ENCODE measurements around the gene TAS2R7.
"Not testable (repeated sequence)": the region's sequence is repeated elsewhere in the genome, so short reads cannot be mapped to it uniquely, and the experiment has no call there.

TAS2R7 gene

GRCh38 chr12:10802587-10802986 is at the start of gene TAS2R7:
TSS of gene TAS2R7 (minus strand) at chr12:10802627. CDS start at chr12:10802570, 57 bp downstream.
- DNase-seq = no peak

GRCh38 chr12:10851243-10851858 is 48.9 kb upstream of the TAS2R7 start:
- DNase-seq = no peak

- DNase-seq = no peak
Observed at GRCh38 chr12:10849425-10849878, 47.0 kb upstream of the TAS2R7 start, which contains the start of gene PRR4. TSS of gene PRR4 (minus strand) at chr12:10849475. CDS start at chr12:10849437, 38 bp downstream.

- DNase-seq = no peak
Observed at GRCh38 chr12:10847744-10848143, 45.3 kb upstream of the TAS2R7 start.

- no peak for DNase-seq
Observed at GRCh38 chr12:10842862-10843261, 40.4 kb upstream of the TAS2R7 start.

GRCh38 chr12:10838461-10838860 is 36.0 kb upstream of the TAS2R7 start:
- no peak for DNase-seq

GRCh38 chr12:10829994-10830393 is 27.6 kb upstream of the TAS2R7 start:
- DNase-seq = no peak

- no peak for DNase-seq
Observed at GRCh38 chr12:10826258-10826657, 23.8 kb upstream of the TAS2R7 start, which contains the start of gene TAS2R10. TSS of gene TAS2R10 (minus strand) at chr12:10826358. CDS start at chr12:10826269, 89 bp downstream.

- DNase-seq = no peak
Observed at GRCh38 chr12:10824957-10825356, 22.5 kb upstream of the TAS2R7 start.

GRCh38 chr12:10811883-10812536 is 9.6 kb upstream of the TAS2R7 start:
- no peak for DNase-seq

- no peak for DNase-seq
Observed at GRCh38 chr12:10810068-10810467, 7.6 kb upstream of the TAS2R7 start, which contains the start of gene TAS2R9. TSS of gene TAS2R9 (minus strand) at chr12:10810168. CDS start at chr12:10810075, 93 bp downstream.

- DNase-seq = no peak
Observed at GRCh38 chr12:10807186-10807585, 4.8 kb upstream of the TAS2R7 start, which contains the start of gene TAS2R8. TSS of gene TAS2R8 (minus strand) at chr12:10807286. CDS start at chr12:10806980, 306 bp downstream.

- DNase-seq = no peak
Observed at GRCh38 chr12:10801741-10802140, 686 bp downstream of the TAS2R7 start.

- DNase-seq = no peak
Observed at GRCh38 chr12:10794222-10794621, 8.2 kb downstream of the TAS2R7 start.

- not testable (repeated sequence) for DNase-seq
Observed at GRCh38 chr12:10791769-10792168, 10.7 kb downstream of the TAS2R7 start.

GRCh38 chr12:10783252-10783651 is 19.2 kb downstream of the TAS2R7 start:
- no peak for DNase-seq

GRCh38 chr12:10779103-10779502 is 23.3 kb downstream of the TAS2R7 start:
- no peak for DNase-seq

GRCh38 chr12:10771132-10771733 is 31.2 kb downstream of the TAS2R7 start:
- DNase-seq = no peak

GRCh38 chr12:10759657-10760056 is 42.8 kb downstream of the TAS2R7 start:
- no peak for DNase-seq

- no peak for DNase-seq
Observed at GRCh38 chr12:10756194-10756593, 46.2 kb downstream of the TAS2R7 start.

- no peak for DNase-seq
Observed at GRCh38 chr12:10753059-10753458, 49.4 kb downstream of the TAS2R7 start.

Data from stimulated activated CD4-positive, alpha-beta T cell treated with anti-CD3 and anti-CD28 coated beads, Interleukin-2, amount 100 ng/mL, for 24 hours (primary cell).